ENCODE data around the gene COL8A1.

COL8A1 gene

GRCh38 chr3:99620077-99620767 lies 18.2 kb upstream of the COL8A1 start:
- DNase-seq (ENCODE audit: extremely low spot score), result no peak
- ChIA-PET POLR2A (no interaction called here), CTCF (no interaction called here)
- TF ChIP-seq TARDBP (IDR thresholded peaks at IDR 0.05) (no peak), L3MBTL2 (conservative IDR thresholded peaks at IDR 0.05) (no peak), CTBP1 (IDR thresholded peaks at IDR 0.05; ENCODE audit: borderline replicate concordance) (no peak), NFRKB (IDR thresholded peaks at IDR 0.05) (no peak), SUZ12 (IDR thresholded peaks at IDR 0.05) (no peak), ZNF384 (IDR thresholded peaks at IDR 0.05) (no peak), SP1 (IDR thresholded peaks at IDR 0.05) (no peak), LEF1 (IDR thresholded peaks at IDR 0.05; ENCODE audit: borderline replicate concordance) (no peak), BHLHE40 (IDR thresholded peaks at IDR 0.05; ENCODE audit: borderline replicate concordance) (no peak), FOXK2 (IDR thresholded peaks at IDR 0.05) (no peak), FOXM1 (IDR thresholded peaks at IDR 0.05; ENCODE audit: borderline replicate concordance) (no peak), HDGF (IDR thresholded peaks at IDR 0.05; ENCODE audit: borderline replicate concordance) (no peak), PKNOX1 (IDR thresholded peaks at IDR 0.05) (no peak)

GRCh38 chr3:99620976-99621375 lies 17.4 kb upstream of the COL8A1 start:
- CTCF ChIA-PET, result no interaction called here
- POLR2A ChIA-PET, result no interaction called here
- TF ChIP-seq ARNT (IDR thresholded peaks at IDR 0.05), result no peak
- TF ChIP-seq ELF4 (IDR thresholded peaks at IDR 0.05), result no peak
- TF ChIP-seq HDGF (IDR thresholded peaks at IDR 0.05; ENCODE audit: borderline replicate concordance), result no peak
- no peak for TF ChIP-seq FOXM1 (IDR thresholded peaks at IDR 0.05; ENCODE audit: borderline replicate concordance)
- TF ChIP-seq SP1 (IDR thresholded peaks at IDR 0.05), result no peak
- no peak for TF ChIP-seq PKNOX1 (IDR thresholded peaks at IDR 0.05)
- TF ChIP-seq TARDBP (IDR thresholded peaks at IDR 0.05), result no peak
- TF ChIP-seq L3MBTL2 (conservative IDR thresholded peaks at IDR 0.05), result no peak
- no peak for TF ChIP-seq LEF1 (IDR thresholded peaks at IDR 0.05; ENCODE audit: borderline replicate concordance)
- TF ChIP-seq FOXA1 (IDR thresholded peaks at IDR 0.05), result no peak
- no peak for DNase-seq (ENCODE audit: extremely low spot score)

GRCh38 chr3:99624496-99625236 lies 13.7 kb upstream of the COL8A1 start:
- CTCF ChIA-PET, result no interaction called here
- DNase-seq (ENCODE audit: extremely low spot score), result no peak
- POLR2A ChIA-PET, result no interaction called here
- TF ChIP-seq ELF4 (IDR thresholded peaks at IDR 0.05), result no peak
- no peak for TF ChIP-seq NFRKB (IDR thresholded peaks at IDR 0.05)
- TF ChIP-seq L3MBTL2 (conservative IDR thresholded peaks at IDR 0.05), result no peak
- TF ChIP-seq BHLHE40 (IDR thresholded peaks at IDR 0.05; ENCODE audit: borderline replicate concordance), result no peak
- no peak for TF ChIP-seq CTBP1 (IDR thresholded peaks at IDR 0.05; ENCODE audit: borderline replicate concordance)
- no peak for TF ChIP-seq TARDBP (IDR thresholded peaks at IDR 0.05)
- TF ChIP-seq PKNOX1 (IDR thresholded peaks at IDR 0.05), result no peak
- TF ChIP-seq HDGF (IDR thresholded peaks at IDR 0.05; ENCODE audit: borderline replicate concordance), result no peak
- TF ChIP-seq SP1 (IDR thresholded peaks at IDR 0.05), result no peak
- no peak for TF ChIP-seq ARNT (IDR thresholded peaks at IDR 0.05)
- no peak for TF ChIP-seq LEF1 (IDR thresholded peaks at IDR 0.05; ENCODE audit: borderline replicate concordance)
- no peak for TF ChIP-seq SUZ12 (IDR thresholded peaks at IDR 0.05)
- TF ChIP-seq FOXM1 (IDR thresholded peaks at IDR 0.05; ENCODE audit: borderline replicate concordance), result no peak
- TF ChIP-seq FOXK2 (IDR thresholded peaks at IDR 0.05), result no peak
- no peak for TF ChIP-seq FOXA1 (IDR thresholded peaks at IDR 0.05)
- no peak for TF ChIP-seq ZNF384 (IDR thresholded peaks at IDR 0.05)

GRCh38 chr3:99625237-99625622 lies 13.2 kb upstream of the COL8A1 start:
- POLR2A ChIA-PET, result no interaction called here
- DNase-seq (ENCODE audit: extremely low spot score), result no peak
- CTCF ChIA-PET, result no interaction called here
- TF ChIP-seq ARNT (IDR thresholded peaks at IDR 0.05) (no peak), TARDBP (IDR thresholded peaks at IDR 0.05) (no peak), SP1 (IDR thresholded peaks at IDR 0.05) (no peak), SUZ12 (IDR thresholded peaks at IDR 0.05) (no peak), ELF4 (IDR thresholded peaks at IDR 0.05) (no peak), NFRKB (IDR thresholded peaks at IDR 0.05) (no peak), FOXA1 (IDR thresholded peaks at IDR 0.05) (no peak), HDGF (IDR thresholded peaks at IDR 0.05; ENCODE audit: borderline replicate concordance) (no peak), BHLHE40 (IDR thresholded peaks at IDR 0.05; ENCODE audit: borderline replicate concordance) (no peak), ZNF384 (IDR thresholded peaks at IDR 0.05) (no peak), CTBP1 (IDR thresholded peaks at IDR 0.05; ENCODE audit: borderline replicate concordance) (no peak), FOXM1 (IDR thresholded peaks at IDR 0.05; ENCODE audit: borderline replicate concordance) (no peak), LEF1 (IDR thresholded peaks at IDR 0.05; ENCODE audit: borderline replicate concordance) (no peak), FOXK2 (IDR thresholded peaks at IDR 0.05) (no peak), L3MBTL2 (conservative IDR thresholded peaks at IDR 0.05) (no peak), PKNOX1 (IDR thresholded peaks at IDR 0.05) (no peak)
